GM12874 (cell line): Measurements from ENCODE around the gene KCNC4.

Source experiments
- CTCF ChIP-seq: IDR thresholded peaks from 2 replicates; pipeline ENCODE4 v1.5.1; 2011; ENCODE audit warnings: low read depth, mild to moderate bottlenecking, control low read depth, low read length, moderate library complexity; ENCODE audit not compliant: insufficient read depth

KCNC4 gene

GRCh38 chr1:110229348-110230001 lies 19.4 kb downstream of the KCNC4 start:
- TF ChIP-seq CTCF = no peak

- TF ChIP-seq CTCF = no peak
Measured at GRCh38 chr1:110230381-110231199, 20.5 kb downstream of the KCNC4 start.

- no peak for TF ChIP-seq CTCF
Measured at GRCh38 chr1:110233861-110234260, 23.7 kb downstream of the KCNC4 start.

GRCh38 chr1:110234691-110235090 lies 24.6 kb downstream of the KCNC4 start:
- TF ChIP-seq CTCF = no peak

- no peak for TF ChIP-seq CTCF
Measured at GRCh38 chr1:110235181-110235833, 25.2 kb downstream of the KCNC4 start.

GRCh38 chr1:110235834-110236682 lies 25.9 kb downstream of the KCNC4 start:
- no peak for TF ChIP-seq CTCF
